ENCODE data around the gene TRIO. TPM values are rescaled to one million over a fixed set of nuclear protein-coding genes. Genes with fewer than 3 reads are reported as not detected.

Gene TRIO
- polyA plus RNA-seq, 3 donors = 10.3 to 63.1 (median 34.5) TPM

DNA sequence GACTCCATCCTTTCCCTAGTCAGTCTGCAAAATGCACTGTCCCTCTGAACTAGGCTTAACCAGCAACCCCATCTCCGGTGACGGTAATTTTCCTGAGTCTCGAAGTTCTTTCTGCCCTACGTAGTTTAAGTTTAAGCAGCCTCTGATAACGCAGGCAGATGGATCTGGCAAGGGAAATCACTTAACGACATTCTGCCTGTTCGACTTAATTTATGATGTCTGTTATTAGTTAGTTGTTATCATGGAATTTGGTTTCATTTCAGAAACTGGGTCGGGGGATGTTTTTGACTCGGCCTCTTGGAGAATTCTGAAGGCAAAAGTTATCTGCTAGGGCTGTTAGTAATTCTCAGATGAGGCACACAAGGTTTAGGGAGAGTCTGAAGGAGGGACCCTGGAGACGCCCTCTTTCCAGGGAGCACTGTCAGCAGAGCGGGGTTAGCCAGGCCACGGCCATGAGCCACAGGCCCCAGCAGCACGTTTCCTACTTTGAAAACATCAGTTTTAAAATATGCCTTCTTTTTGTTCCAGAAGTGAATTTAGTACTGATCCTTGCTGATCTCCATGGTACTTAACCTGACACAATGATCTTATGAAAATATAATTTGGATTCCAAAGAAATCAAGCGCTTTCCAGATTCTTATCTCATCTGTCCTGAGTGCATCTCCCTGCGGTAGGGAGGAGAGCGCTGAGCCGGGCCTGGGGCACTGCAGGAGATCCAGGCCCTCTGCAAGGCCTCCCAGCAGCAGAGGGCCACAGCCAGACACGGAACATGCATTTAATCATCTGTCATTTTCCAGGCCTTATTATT, 267.5 kb downstream of the TRIO start:
- H3K27ac ChIP-seq (ENCODE audit: low read depth, low read length) = no peak overlapping the region
- WGBS, 3 donors = 62 to 71% (median 62%) methylated on average over 18 of the region's 18 CpGs

DNA sequence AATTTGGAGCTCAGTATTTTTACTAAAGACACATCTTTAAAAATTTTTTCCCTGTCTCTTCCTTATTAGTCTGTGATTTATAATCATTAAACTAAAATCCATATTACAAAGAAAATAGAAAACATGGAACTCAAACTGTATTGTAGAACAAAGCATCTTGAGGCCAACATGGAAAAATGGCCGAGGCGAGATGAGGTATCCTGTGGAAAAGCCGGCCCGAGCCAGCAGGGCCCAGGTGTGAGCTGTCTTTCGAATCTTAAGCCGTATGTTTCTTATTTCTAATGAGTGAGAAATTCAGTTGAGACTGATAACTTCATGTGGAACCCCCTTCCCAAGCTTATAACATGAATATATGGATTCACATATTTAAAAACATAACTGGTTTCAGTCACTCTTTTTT, 268.1 kb downstream of the TRIO start:
- H3K27ac ChIP-seq (ENCODE audit: low read depth, low read length) = no peak overlapping the region
- WGBS, 3 donors = 81 to 85% (median 84%) methylated on average over 6 of the region's 6 CpGs

DNA sequence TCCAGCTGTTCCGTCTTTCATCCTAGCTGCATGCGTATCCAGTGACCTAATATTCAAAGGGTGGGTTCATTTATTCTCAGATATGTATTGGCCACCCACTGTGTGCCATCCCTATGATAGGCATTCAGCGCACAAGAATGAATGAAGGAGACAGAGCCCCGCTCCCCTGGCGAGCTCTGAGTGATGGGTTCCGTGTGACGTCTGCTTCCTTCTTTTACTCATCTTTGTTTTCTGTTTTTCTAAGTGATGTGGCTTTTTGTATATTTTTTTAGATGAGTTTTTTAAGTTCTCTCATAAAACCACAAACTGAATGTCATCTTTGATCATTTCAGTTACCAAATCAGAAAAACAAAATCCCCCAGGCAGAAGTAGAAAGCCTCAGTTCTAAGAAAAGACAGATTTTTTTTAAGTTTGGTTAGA, 270.2 kb downstream of the TRIO start:
- H3K27ac ChIP-seq (ENCODE audit: low read depth, low read length) = no peak overlapping the region
- 62 to 94% (median 86%) methylated on average over 7 of the region's 7 CpGs for WGBS, 3 donors

DNA sequence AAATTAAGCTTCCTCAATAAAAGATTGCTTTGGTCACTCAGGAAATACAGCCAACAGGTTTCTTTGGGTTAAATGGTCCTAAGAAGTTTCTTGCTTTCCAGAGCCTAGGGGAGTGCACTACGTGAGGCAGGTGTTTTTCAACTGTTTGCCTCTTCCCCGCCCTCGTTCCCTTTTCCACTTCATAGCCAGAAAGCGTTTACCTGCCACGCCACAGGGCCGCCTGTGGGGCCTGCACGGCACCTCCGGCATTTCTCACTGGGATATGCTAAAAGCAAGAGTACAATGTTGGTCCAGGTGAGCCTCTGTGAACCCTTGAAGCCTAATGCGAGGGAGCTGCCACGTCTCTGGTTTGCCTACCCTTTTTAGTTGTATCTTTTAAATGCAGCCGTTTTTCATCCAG, 270.9 kb downstream of the TRIO start:
- no peak overlapping the region for H3K27ac ChIP-seq (ENCODE audit: low read depth, low read length)
- WGBS, 3 donors = 85 to 92% (median 89%) methylated on average over 11 of the region's 11 CpGs

DNA sequence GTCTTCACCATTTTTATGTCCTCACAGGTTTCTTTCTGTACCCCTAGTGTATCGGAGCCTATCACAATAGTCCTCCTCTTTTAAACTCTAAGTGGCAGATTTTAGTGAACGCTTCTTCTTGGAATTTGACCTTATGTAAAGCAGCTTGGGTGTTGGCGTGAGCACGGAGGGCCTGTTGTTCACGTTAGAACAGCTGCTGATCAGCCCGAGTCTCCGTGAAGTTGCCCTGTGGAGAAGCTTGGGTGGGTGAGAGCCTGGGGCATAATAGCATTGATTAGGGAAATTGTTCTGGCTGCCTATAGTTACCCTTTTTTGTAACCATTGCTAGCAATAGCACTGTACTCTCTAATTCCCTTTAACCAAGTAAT, 271.5 kb downstream of the TRIO start:
- H3K27ac ChIP-seq (ENCODE audit: low read depth, low read length) = no peak overlapping the region
- 86 to 95% (median 95%) methylated on average over 7 of the region's 7 CpGs for WGBS, 3 donors

DNA sequence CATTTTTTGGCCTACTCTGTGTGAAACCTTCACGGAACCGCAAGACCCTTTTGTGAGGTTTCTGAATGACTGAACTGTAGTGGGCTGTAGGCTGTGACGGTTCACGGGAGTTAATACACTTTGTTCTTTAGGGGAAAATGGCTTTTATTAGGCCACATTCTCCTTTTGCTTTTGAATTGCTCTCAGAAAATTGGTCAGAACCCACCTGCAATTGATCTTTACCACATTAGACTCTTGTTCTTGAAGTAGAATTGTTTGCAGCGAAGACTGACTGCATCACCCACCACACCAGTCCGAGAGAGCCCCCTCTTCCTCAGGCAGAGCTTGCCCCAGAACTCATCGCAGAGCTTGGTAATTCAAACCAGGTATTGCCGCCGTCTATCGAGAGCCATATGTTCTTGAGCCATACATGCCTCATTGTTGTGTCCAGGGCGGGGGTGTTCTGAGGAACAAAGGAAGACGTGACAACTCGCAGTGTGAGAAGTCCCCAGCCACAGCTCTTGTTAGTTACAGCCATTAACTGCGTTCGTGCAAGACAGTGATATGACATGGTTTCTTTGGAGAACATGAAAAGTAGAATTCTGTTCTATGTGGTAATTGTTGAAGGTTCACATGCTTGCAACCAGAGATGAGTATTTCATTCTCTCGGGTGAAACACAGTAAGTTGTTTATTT, 272.0 kb downstream of the TRIO start:
- 88 to 93% (median 90%) methylated on average over 16 of the region's 16 CpGs for WGBS, 3 donors
- no peak overlapping the region for H3K27ac ChIP-seq (ENCODE audit: low read depth, low read length)

DNA sequence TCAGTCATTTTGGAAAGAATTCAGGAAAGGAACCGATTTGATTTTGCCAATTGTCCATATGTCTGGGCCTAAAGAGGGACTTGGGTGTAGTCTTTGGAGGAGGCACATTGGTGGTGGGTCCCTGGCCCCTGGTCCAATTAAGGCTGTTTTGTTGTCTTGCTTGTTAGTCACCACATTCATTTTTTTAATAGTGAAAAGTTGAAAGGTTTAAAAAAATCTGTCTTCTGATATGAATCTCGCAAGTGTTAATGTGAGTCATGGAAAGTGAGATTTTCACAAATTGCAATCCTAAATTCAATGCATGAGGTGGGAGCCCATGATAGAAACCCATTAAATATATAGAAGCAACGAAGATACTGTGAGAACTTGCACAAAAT, 272.5 kb downstream of the TRIO start:
- H3K27ac ChIP-seq (ENCODE audit: low read depth, low read length) = no peak overlapping the region
- WGBS, 3 donors = 78 to 82% (median 80%) methylated on average over 3 of the region's 3 CpGs

DNA sequence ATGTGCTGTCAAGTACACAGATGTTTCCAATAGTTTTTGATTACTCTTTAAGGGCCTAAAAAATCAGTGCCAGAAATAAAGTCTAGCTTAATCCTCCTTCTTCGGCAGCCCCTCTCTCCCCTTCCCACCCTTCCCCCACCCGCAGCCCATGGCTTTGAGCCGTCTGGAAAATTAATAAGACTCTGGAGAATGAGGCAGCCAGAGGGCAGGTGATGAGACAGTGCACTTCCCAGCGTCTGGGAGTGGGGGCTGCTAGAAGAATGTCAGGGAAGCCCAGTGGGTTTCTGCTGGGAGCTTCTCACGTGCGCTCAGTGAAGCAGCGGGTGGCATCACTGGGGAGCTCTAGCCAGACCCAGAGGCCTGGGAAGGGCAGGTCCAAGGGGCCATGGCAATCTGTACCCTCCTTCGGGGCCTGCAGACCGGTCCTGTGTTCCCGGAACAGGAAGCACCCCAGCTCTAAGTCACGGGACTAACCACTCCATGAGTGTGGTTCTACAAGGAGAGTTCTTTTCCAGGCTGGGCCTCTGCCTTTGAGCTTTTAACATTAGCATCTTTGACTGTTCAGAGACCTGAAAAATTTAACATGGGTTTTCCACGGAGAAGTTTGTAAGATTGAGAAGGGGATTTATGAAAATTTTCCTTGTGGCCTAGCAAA, 273.6 kb downstream of the TRIO start:
- peak overlapping the region; percentile 67 for H3K27ac ChIP-seq (ENCODE audit: low read depth, low read length)
- WGBS, 3 donors = 77 to 80% (median 78%) methylated on average over 12 of the region's 12 CpGs

DNA sequence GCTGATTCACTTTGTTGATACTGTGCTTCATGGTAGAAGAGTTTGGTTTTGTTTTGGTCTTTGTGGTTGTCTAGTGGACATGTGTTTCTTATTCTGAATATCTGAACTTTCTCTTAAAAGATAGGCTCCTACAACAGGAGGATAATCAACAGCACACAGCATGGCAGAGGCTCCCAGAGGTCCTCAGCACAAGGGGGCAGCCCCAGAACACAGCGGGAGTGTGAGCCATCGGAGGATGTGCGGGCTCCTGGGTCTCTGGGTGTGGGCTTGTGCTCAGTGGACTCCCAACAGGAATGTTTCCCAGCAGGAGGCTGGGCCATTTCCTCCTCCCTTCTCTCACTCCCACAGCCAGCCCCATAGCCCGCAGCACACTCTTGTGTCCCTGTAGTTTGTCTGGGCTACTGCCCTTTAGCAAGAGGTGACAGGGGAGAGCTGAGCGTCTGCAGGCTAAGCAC, 274.2 kb downstream of the TRIO start:
- WGBS, 3 donors = 69 to 82% (median 74%) methylated on average over 5 of the region's 5 CpGs

DNA sequence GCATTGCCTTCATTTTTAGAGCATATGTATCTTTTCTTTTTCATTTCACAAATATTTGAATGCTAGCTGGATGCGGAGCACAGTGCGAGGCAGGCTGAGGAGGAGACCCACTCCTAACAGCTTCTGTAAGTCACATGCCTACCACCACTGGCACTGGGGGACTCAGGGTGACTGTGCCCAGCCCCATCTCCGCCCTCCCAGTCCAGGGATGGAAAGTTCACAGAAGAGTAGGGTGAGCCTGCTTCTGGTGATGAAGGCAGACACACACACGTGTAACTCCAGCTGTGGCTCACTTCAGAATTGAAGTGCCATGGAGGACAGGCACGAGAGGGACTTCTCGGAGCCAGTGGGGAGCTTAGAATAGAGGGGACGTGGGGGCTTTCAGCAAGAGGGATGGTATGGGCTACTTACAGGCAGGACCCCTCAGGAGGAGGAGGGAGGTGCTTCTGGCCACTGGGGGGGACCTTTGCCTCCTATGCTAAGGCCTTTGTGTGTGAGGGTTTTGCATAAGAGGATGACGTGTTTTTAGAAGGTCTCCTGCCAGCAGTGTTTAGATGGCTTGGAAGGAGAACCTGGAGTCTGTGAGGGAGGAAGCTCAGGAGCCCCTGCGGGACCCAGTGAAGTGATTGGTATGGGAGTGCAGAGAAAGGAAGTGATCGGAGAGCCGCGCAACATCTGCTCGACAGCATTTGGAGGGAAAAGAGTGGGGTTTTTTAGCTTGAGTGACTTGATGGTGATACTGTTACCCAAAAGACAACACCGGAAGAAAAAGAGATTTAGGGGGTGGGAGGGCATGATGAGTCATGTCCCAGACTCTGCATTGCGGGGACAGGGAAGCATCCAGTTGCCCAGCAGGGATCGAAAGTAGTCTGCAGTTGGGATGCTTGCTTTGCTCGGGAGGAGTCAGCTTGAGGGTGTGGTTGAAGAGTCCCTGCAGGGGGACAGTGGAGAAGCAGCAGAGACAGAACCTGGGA, 274.9 kb downstream of the TRIO start:
- H3K27ac ChIP-seq (ENCODE audit: low read depth, low read length) = no peak overlapping the region
- 80 to 91% (median 86%) methylated on average over 17 of the region's 17 CpGs for WGBS, 3 donors

More for the DNA sequence above, 274.2 kb downstream of the TRIO start:
- no peak overlapping the region for H3K27ac ChIP-seq (ENCODE audit: low read depth, low read length)

DNA sequence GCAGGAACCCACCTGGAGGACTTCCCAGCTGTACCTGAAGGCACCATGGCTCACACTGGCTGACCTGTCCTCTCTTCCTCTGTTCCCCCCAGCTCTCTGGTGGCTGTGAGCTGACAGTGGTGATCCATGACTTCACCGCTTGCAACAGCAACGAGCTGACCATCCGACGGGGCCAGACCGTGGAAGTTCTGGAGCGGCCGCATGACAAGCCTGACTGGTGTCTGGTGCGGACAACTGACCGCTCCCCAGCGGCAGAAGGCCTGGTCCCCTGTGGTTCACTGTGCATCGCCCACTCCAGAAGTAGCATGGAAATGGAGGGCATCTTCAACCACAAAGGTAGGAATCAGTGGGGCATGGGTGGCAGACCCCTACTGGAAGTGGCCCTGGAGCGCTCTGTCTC, 276.5 kb downstream of the TRIO start:
- peak overlapping the region; percentile 12 for H3K27ac ChIP-seq (ENCODE audit: low read depth, low read length)
- 96 to 99% (median 98%) methylated on average over 12 of the region's 12 CpGs for WGBS, 3 donors

DNA sequence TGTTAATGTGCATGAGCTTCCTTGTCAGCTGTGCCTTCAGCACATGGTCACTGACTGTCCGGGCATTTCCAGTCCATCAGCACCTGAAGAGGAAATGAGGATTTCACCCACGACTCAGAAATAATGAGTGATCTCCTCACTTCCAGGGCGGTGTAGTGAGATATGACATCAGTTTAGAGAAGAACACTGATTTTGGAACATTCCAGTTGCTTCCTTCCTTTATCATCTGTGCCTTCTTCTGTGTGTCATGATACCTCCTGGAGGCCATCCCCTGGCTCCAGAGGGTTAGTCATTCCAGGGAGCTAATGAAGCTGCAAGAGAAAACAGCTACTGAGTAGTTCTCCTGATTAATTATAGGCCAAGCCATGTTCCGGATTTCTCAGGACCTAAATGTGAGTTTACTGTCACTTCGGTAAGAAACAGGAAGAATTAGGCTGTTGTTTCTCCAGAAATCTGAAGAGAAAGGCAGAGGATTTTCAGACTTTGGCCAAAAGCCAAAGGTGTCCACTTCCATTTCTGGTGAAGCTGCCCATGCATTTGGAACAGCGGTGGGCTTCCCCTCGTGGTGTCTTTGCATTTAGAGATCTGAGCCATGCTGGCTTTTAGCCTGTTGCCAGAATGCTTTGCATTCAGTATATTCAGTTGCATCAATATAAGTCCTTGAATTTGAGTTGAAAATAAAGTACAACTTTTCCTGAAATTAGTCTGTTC, 277.1 kb downstream of the TRIO start:
- WGBS, 3 donors = 68 to 82% (median 70%) methylated on average over 7 of the region's 7 CpGs
- no peak overlapping the region for H3K27ac ChIP-seq (ENCODE audit: low read depth, low read length)

DNA sequence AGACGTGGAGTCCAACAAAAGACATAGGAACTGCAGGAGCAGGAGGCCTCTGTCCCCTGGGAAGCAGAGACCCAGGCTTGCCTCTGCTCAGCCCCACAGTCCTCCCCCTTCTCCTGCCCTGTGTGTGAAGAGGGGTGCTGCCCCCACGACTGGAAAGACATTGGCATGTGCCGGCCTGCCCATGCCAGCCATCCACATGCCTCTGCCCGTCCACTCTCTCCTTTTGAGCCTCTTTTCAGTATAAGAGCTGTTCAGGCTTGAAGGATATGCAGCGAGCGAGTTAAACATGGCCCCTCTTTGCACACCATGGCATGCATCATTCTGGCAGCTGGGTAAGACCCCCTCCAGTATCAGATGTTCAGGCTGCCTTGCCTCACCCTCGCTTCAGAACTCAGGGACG, 278.7 kb downstream of the TRIO start:
- H3K27ac ChIP-seq (ENCODE audit: low read depth, low read length) = no peak overlapping the region
- 90 to 99% (median 92%) methylated on average over 7 to 8 of the region's 8 CpGs for WGBS, 3 donors

DNA sequence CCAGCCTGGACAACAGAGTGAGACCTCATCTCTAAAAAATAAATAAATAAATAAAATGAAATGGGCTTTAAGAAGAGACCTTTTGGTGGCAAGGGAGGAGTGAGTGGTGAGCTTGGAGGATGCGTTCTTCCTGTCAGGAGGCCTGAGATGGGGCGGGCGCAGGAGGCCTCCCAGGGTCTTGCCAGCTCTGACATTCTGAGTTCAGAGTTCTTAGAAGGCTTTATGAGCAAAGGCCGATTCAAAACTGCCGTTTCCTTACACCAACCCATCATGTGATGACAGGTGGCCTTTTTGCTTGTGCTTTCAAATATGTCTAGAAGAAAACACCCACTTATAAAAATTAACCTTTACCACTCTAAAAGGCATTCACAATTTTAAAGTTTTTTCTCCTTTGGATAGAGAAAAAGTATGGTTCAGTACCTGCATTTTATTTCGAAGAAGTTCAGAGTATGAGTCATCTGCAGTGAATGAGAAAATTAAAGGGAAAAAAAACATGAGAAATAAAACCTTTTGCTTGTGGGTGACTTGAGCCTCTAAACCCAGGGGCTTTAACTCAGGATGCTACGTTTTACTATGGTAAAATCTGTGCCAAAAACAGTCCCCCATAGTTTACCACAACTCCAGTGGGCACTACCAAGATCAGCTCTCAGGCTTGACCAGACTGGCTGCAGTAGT, 281.0 kb downstream of the TRIO start:
- H3K27ac ChIP-seq (ENCODE audit: low read depth, low read length) = no peak overlapping the region
- 84 to 86% (median 86%) methylated on average over 7 of the region's 7 CpGs for WGBS, 3 donors

DNA sequence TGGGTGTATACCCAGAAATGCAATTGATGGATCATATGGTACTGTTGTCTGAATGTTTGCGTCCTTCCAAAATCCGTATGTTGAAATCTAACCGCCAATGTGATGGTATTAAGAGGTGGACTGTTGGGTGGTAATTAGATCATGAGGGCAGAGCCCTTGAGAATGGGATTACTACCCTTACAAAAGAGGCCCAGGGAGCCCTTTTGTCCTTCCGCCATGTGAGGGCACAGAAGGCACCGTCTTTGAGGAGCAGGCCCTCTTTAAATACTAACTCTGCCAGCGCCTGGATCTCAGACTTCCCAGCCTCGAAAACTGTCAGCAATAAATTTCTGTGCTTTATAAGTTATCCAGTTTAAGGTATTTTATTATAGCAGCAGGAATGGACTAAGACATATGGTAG, 282.4 kb downstream of the TRIO start:
- no peak overlapping the region for H3K27ac ChIP-seq (ENCODE audit: low read depth, low read length)

DNA sequence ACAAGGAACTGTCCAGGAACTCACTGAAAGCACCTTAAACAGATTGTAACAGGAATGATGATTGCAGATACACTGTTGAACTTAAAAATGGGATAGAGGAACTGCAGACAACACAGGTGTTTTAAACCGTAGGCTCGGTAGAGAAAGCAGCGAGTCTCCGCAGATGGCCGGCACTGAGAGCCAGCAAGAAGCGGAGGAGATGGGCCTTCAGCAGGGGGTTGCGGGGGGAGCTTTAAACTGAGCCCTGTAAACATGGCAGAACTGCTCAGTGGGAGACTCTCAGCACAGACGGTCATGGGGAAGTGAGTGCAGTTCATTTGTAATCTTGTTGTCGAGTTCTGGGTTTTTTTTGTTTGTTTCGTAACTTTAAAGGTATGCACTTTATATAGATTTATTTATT, 283.4 kb downstream of the TRIO start:
- H3K27ac ChIP-seq (ENCODE audit: low read depth, low read length) = no peak overlapping the region
- WGBS, 3 donors = 87 to 94% (median 94%) methylated on average over 10 of the region's 10 CpGs

More for the DNA sequence above, 282.4 kb downstream of the TRIO start:
- 95 to 98% (median 98%) methylated on average over 7 of the region's 7 CpGs for WGBS, 3 donors
